SU-DHL-6 (cell line): Measurements from ENCODE around the gene SPEF2.

Source experiments
- H2AFZ ChIP-seq: fragments of 200-600 bp; sonication (generic); 2 replicates; pipeline ENCODE4 v1.6.1; 2014; ENCODE audit warnings: low read depth, mild to moderate bottlenecking, moderate library complexity, mixed read lengths, antibody characterized with exemption, low read length; ENCODE audit not compliant: severe bottlenecking
- H3F3A ChIP-seq: fragments of 200-600 bp; shearing (Covaris generic); 2 replicates; pipeline ENCODE4 v1.6.0; 2016; ENCODE audit warnings: antibody characterized with exemption, mild to moderate bottlenecking; ENCODE audit not compliant: insufficient read depth
- H3K27ac ChIP-seq: fragments of 200-600 bp; sonication (generic); 2 replicates; pipeline ENCODE4 v1.5.1; 2016; ENCODE audit warnings: low read depth, mild to moderate bottlenecking, low read length, moderate library complexity, mixed read lengths
- H3K27me3 ChIP-seq: fragments of 200-600 bp; sonication (generic), shearing (Covaris generic); 2 replicates; pipeline ENCODE4 v1.6.0; 2014; ENCODE audit warnings: mild to moderate bottlenecking, low read length
- H3K36me3 ChIP-seq: fragments of 200-600 bp; sonication (generic); 2 replicates; pipeline ENCODE4 v1.6.1; 2014; ENCODE audit warnings: mild to moderate bottlenecking, low read length, mixed read lengths
- H3K4me2 ChIP-seq: fragments of 300-600, 200-600 bp; shearing (Covaris generic), sonication (generic); 2 replicates; pipeline ENCODE4 v1.6.0; 2014; ENCODE audit warnings: low read length, low read depth, mild to moderate bottlenecking; ENCODE audit not compliant: poor library complexity, severe bottlenecking
- H3K4me3 ChIP-seq: fragments of 200-600 bp; sonication (generic); 2 replicates; pipeline ENCODE4 v1.5.1; 2014; ENCODE audit warnings: antibody characterized with exemption, low read length, mild to moderate bottlenecking, mixed read lengths; ENCODE audit not compliant: insufficient read depth, poor library complexity, severe bottlenecking
- H3K79me2 ChIP-seq: fragments of 200-600 bp; sonication (generic); 2 replicates; pipeline ENCODE4 v1.6.1; 2014; ENCODE audit warnings: mild to moderate bottlenecking, low read length, moderate library complexity; ENCODE audit not compliant: insufficient read depth
- H3K9ac ChIP-seq: fragments of 200-600 bp; sonication (generic); 2 replicates; pipeline ENCODE4 v1.7.0; 2014; ENCODE audit warnings: mild to moderate bottlenecking, low read length
- H3K9me2 ChIP-seq: fragments of 200-600 bp; sonication (generic); replicated peaks from 2 replicates; pipeline ENCODE4 v1.6.1; 2014; ENCODE audit warnings: low read length; ENCODE audit not compliant: insufficient read depth
- H3K9me3 ChIP-seq: fragments of 200-600 bp; sonication (generic); 2 replicates; pipeline ENCODE4 v1.6.1; 2014; ENCODE audit warnings: low read length, mixed read lengths; ENCODE audit not compliant: insufficient read depth
- H4K20me1 ChIP-seq: fragments of 200-600 bp; sonication (generic); 2 replicates; pipeline ENCODE4 v1.6.1; 2014; ENCODE audit warnings: low read depth, mild to moderate bottlenecking, antibody characterized with exemption, low read length, moderate library complexity, mixed read lengths
- EZH2phosphoT487 ChIP-seq: fragments of 200-600 bp; sonication (generic), shearing (Covaris generic); conservative IDR thresholded peaks from 2 replicates; pipeline ENCODE4 v1.6.1; 2018; ENCODE audit warnings: mild to moderate bottlenecking, antibody characterized with exemption, low read length, moderate library complexity, mixed read lengths
- TF ChIP-seq, protein P1 (sequence below): fragments of 200-600 bp; sonication (generic); IDR thresholded peaks from one replicate; pipeline ENCODE4 v1.5.1; 2017; ENCODE audit warnings: antibody characterized with exemption, mild to moderate bottlenecking, low read length, moderate library complexity; ENCODE audit not compliant: insufficient read depth, poor library complexity, severe bottlenecking

The SPEF2 gene

DNA sequence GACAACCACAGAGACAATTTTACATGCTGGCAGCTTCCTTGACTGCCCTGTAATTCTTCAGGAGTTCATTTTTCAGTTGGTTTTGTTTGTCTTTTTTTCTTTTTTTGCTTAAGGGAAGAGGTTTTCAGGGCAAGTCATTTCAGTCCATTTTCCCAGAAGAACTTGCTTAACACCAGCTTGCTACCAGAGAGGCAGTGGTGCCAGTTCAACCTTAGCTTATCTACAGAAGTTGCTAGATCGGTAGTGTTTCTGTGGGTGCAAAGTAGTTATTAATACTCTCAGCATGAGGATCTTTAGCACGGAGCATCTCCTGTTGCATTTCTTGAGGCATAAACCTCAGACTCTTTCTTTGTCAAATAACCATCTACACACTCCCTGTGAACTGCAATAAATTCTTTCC is 1.1 kb downstream of the SPEF2 start:
- no peak for TF ChIP-seq EZH2phosphoT487
- TF ChIP-seq, protein P1, sequence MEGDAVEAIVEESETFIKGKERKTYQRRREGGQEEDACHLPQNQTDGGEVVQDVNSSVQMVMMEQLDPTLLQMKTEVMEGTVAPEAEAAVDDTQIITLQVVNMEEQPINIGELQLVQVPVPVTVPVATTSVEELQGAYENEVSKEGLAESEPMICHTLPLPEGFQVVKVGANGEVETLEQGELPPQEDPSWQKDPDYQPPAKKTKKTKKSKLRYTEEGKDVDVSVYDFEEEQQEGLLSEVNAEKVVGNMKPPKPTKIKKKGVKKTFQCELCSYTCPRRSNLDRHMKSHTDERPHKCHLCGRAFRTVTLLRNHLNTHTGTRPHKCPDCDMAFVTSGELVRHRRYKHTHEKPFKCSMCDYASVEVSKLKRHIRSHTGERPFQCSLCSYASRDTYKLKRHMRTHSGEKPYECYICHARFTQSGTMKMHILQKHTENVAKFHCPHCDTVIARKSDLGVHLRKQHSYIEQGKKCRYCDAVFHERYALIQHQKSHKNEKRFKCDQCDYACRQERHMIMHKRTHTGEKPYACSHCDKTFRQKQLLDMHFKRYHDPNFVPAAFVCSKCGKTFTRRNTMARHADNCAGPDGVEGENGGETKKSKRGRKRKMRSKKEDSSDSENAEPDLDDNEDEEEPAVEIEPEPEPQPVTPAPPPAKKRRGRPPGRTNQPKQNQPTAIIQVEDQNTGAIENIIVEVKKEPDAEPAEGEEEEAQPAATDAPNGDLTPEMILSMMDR = no peak
- H3K9me3 ChIP-seq = no peaks in the 10 kb centered on the region
- H3K36me3 ChIP-seq = no peaks in the 10 kb centered on the region
- no peak overlapping the region for H3K9ac ChIP-seq
- H3K27ac ChIP-seq = no peak overlapping the region
- H3K4me3 ChIP-seq = no peak overlapping the region
- H3F3A ChIP-seq = no peaks in the 10 kb centered on the region
- H2AFZ ChIP-seq = no peak overlapping the region
- H4K20me1 ChIP-seq = no peaks in the 10 kb centered on the region
- no peak overlapping the region for H3K4me2 ChIP-seq
- no peaks in the 10 kb centered on the region for H3K9me2 ChIP-seq
- no peaks in the 10 kb centered on the region for H3K27me3 ChIP-seq
- no peaks in the 10 kb centered on the region for H3K79me2 ChIP-seq

DNA sequence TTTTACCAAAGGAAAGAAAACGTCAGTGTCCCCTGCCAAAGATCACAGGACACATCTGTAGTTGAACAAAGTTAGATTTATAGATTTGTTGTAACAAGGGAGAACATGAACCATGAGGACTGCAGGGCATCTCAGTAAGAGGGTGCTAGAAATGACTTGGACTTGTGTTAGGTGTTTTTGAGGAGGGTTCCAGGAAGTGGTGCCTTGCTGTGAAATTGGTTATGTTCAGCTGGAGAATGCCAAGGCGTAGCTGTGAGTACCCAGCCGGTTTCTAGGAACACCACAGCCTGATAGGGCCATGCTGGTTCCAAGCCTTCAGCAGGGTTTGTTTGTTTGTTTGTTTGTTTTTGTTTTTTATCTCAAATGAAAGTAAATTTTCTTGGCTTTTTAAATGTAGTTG is 5.3 kb downstream of the SPEF2 start:
- Histone ChIP-seq H3K4me3 (no peak overlapping the region), H3K36me3 (no peaks in the 10 kb centered on the region), H3K9me3 (no peaks in the 10 kb centered on the region), H3K9me2 (no peaks in the 10 kb centered on the region), H3K27me3 (no peaks in the 10 kb centered on the region), H3K9ac (no peak overlapping the region), H4K20me1 (no peaks in the 10 kb centered on the region), H3K4me2 (no peak overlapping the region), H3K27ac (no peak overlapping the region), H3F3A (no peaks in the 10 kb centered on the region), H2AFZ (no peak overlapping the region), H3K79me2 (no peaks in the 10 kb centered on the region)
- no peak for TF ChIP-seq EZH2phosphoT487
- TF ChIP-seq, protein P1 = no peak

DNA sequence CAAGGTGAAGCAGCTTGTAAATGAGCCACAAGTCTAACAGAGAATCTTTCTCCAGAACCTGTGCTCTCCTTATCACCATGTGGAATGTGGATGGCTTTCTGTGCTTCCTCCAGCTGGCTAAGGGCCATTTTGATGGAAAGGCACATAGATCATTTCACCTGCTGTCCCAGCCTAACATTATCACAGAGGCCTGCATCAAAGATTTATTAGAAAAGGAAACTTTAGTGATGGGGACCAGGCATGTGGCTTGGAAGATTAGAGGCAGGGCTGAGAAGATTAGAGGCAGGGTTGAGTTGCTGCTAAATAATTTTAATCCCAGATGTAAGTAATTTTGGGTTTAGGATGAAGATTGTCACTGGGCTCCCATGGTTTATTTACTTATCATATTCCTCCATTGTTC is 6.3 kb downstream of the SPEF2 start:
- Histone ChIP-seq H3K9me2 (no peaks in the 10 kb centered on the region), H3K27ac (no peak overlapping the region), H3K27me3 (no peaks in the 10 kb centered on the region), H3K9me3 (no peaks in the 10 kb centered on the region), H3K36me3 (no peaks in the 10 kb centered on the region), H3K4me2 (no peak overlapping the region), H3F3A (no peaks in the 10 kb centered on the region), H2AFZ (no peak overlapping the region), H3K79me2 (no peaks in the 10 kb centered on the region), H3K4me3 (no peak overlapping the region), H4K20me1 (no peaks in the 10 kb centered on the region), H3K9ac (no peak overlapping the region)
- no peak for TF ChIP-seq EZH2phosphoT487
- TF ChIP-seq, protein P1 = no peak

DNA sequence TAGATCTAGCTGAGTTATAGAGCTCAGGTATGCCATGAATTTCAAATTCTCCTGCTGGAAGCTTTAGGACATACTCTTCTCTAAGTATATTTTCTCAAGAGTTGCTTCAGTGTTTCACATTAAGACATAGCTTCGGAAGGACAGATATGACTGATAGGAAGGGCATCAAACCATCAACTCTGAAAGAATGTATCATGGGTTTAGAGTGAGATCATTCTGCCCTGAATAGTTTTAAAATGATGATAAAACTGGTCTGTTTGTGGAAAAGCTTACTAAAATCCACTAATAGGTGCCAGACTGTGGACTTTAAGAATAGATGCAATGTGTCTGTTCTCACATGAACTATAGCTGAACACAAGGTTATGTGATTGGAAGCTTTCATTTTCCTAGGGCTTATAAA is 8.4 kb downstream of the SPEF2 start:
- Histone ChIP-seq H3K4me2 (no peak overlapping the region), H3K27ac (no peak overlapping the region), H3K9ac (no peak overlapping the region), H3K9me3 (no peaks in the 10 kb centered on the region), H3K9me2 (no peaks in the 10 kb centered on the region), H4K20me1 (no peaks in the 10 kb centered on the region), H3K4me3 (no peak overlapping the region), H3F3A (no peaks in the 10 kb centered on the region), H2AFZ (no peak overlapping the region), H3K36me3 (no peaks in the 10 kb centered on the region), H3K27me3 (no peaks in the 10 kb centered on the region), H3K79me2 (no peaks in the 10 kb centered on the region)
- TF ChIP-seq, protein P1 = no peak
- no peak for TF ChIP-seq EZH2phosphoT487
